NT2/D1 (cell line): ENCODE results near the gene GLIS1.

ENCODE experiments used
- SUZ12 ChIP-seq: IDR thresholded peaks from 2 replicates; pipeline ENCODE4 v1.6.1; 2011; ENCODE audit not compliant: insufficient read length, insufficient read depth; ENCODE audit errors: extremely low read depth
- YY1 ChIP-seq: IDR thresholded peaks from 2 replicates; pipeline ENCODE4 v1.6.1; 2011; ENCODE audit not compliant: insufficient read length, insufficient read depth

DNA sequence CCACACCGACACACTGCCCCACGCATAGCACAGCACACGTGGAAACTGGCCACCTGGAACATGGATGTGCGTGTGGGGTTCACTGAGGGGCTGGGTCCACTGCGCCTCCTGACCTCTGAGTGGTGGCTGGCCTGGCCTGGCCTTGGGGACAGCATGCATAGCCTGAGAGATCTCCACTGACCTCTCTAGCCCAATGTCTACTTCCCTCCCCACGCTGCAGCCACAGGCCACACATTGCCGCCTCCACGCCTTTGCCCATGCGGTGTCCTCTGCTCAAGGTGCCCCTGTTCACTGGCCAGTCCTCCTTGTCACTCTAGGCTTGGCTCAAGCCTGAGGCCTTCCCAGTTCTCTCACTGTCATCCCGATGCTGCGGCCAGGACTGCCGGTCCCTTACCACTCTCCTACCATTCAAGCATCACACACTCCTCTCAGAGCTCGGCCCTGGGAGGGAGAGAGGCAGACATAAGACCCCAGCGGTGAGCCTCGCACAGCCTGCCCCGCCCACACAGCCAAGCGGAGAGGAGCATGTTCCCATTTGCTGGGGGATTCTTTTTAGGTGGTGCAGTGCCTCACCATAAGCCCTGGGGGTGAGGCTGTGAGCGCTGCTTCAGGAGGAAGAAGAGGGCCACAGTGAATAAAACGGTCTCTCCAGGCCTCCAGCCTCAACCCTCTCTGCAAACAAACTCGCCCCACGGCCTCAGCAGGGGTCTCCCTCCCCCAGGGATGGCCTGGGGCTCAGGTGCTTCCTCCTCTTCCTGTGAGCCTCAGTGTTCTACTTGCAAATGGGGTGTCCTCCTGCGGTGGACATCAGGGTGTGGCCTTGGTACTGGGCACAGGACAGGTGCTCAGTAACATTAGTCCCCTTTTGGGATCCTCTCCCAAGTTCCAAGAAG lies 199.0 kb downstream of the GLIS1 start:
- no peak for TF ChIP-seq YY1
- no peak for TF ChIP-seq SUZ12
